GM21576 (cell line): ENCODE results near the gene USF1.
"Not testable (repeated sequence)": the region's sequence is repeated elsewhere in the genome, so short reads cannot be mapped to it uniquely, and the experiment has no call there.

Source experiments
- ATAC-seq: cut with Tn5 transposase; IDR thresholded peaks from one replicate; pipeline ENCODE4 v1.9.1; 2021; ENCODE audit warnings: mild to moderate bottlenecking, moderate library complexity; ENCODE audit not compliant: unreplicated experiment

Gene USF1

DNA sequence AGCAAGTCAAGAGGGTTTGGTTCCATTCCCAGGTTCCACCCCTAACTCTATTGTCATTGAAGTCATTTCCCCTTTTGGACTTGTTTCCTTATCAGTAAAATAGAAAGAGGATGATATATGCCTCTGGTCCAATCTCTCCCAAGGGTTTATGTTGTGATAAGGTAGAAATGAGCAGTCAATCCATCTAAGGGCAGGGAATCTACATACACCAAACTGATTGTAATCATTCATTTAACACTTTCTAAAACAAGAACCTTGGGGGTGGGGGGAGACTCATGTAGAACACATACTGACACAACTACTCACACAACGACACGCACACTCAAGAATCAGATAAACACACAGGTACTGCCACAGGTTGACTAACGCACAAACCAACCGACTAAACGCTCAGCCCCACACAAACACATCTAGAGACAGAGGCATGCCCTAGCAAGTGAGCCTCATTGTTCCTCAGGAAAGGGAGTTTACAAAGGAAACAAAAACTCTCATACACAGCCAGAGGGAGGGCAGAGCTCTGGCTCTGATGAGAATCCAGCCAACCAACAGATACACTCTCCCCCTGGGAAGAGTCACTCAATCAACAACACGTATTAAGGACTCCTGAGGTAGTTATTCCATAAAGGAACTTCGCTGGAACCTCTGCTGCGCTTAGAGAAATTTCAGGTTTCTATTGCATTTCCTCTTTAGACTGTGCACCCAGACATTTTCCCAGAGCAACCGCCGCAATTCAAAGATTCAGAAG is 25.9 kb downstream of the USF1 start:
- ATAC-seq: no peak

DNA sequence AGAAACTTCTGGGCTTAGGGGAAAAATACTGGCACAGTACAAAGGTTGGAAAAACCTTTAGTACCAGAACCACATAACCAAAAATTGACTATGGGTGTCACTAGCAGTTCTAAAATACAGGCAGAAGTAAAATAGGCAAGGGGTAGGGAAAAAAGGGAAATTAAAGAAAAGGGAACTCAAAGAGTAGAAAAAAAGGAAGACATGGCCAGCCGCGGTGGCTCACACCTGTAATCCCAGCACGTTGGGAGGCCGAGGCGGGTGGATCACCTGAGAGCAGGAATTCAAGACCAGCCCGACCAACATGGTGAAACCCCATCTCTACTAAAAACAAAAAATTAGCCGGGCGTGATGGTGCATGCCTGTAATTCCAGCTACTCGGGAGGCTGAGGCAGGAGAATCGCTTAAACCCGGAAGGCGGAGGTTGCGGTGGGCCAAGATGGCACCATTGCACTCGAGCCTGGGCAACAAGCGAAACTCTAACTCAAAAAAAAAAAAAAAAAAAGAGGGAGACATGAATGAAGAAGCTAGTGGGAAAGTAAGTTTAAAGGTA is 26.6 kb downstream of the USF1 start:
- not testable (repeated sequence) for ATAC-seq

- ATAC-seq: no peak
Observed at GRCh38 chr1:161018631-161018930, 27.2 kb downstream of the USF1 start.

DNA sequence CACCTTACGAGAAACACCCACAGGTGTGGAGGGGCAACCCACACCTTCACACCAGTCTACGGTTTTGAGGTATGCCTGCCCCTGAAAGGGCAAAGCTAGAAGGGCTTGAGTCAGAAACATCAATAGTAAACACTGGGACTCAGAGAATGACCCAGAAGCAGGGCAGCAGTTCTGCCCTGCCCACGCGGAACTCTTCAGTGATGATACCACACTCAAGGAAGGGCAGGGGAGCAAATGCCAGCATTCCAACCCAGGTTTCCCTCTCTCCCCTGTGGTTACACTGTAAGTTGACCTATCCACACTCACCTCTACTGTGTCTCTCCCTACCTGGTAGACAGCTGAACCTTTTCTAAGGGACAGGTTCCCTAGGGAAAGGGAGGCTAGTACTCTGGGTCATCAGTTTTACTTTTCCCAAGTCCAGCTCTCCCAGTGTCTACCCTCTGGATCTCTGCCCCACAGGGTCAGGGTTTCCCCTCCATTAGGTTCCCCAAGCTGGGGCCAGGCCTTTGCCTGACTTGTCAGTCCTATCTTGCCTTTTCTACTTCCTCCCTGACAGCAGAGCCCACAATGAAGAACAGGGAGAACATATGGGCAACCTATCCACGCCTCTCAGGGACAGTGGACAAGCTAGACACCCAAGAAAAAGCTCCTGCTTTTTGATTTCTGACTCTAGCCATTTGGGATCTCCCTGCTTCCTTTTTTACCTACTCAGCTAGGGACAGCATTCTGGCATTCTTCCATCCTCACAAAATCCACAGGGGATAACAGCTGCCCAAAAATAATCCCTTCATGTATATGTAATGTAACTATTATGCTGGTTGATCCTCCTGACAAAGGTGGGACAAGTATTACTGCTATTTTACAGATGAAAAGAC is 27.8 kb downstream of the USF1 start:
- no peak for ATAC-seq

DNA sequence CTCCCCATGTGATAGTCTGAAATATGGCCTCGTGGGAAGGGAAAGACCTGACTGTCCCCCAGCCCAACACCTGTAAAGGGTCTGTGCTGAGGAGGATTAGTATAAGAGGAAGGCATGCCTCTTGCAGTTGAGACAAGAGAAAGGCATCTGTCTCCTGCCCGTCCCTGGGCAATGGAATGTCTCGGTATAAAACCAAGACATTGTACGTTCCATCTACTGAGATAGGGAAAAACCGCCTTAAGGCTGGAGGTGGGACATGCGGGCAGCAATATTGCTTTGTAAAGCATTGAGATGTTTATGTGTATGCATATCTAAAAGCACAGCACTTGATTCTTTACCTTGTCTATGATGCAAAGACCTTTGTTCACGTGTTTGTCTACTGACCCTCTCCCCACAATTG is 28.6 kb downstream of the USF1 start:
- ATAC-seq: not testable (repeated sequence)

- not testable (repeated sequence) for ATAC-seq
Observed at GRCh38 chr1:161016683-161017082, 29.1 kb downstream of the USF1 start.

GRCh38 chr1:161013488-161014230 is 32.1 kb downstream of the USF1 start:
- peak; percentile 92 for ATAC-seq

DNA sequence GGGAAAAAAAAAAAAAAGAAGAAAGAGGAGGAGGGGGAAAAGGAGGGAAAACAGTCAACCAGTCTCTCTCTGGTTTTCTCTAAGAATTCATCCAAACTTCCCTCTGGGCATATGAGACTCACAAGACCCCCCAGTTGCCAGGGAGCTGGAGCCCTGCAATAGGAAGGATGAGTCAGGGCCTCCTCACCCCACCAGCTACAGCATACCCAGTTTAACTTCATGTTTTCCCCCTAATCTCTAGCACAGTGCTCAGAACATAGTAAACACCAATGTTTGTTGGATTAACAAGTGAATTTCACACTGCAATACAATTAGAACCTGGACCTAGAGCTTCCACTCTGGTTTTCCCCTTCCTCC is 32.7 kb downstream of the USF1 start:
- ATAC-seq: no peak

GRCh38 chr1:161012420-161012819 is 33.4 kb downstream of the USF1 start:
- ATAC-seq: no peak

DNA sequence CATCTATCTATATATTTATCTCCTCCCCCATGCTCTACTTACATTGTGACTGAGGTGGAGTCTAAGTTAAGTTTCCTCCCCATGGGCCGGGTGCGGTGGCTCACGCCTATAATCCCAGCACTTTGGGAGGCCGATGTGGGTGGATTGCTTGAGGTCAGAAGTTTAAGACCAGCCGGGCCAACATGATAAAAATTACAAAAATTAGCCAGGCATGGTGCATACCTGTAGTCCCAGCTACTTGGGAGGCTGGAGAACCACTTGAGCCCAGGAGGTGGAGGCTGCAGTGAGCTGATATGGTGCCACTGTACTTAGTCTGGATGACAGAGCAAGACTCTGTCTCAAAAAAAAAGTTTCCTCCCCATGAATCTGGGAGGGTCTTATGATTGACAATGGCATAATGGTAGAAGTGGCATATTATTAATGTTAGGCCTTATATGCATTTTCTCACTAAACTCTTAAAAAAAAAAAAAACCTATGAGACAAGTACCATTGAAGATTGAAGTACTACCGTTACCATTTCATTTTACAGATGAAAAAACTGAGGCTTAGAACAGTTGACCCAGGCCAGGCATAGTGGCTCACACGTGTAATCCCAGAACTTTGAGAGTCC is 36.1 kb downstream of the USF1 start:
- ATAC-seq: no peak

- no peak for ATAC-seq
Observed at GRCh38 chr1:161008869-161009510, 36.8 kb downstream of the USF1 start.

GRCh38 chr1:161007369-161007768 is 38.4 kb downstream of the USF1 start:
- ATAC-seq: no peak

GRCh38 chr1:161006563-161006962 is 39.2 kb downstream of the USF1 start:
- no peak for ATAC-seq

DNA sequence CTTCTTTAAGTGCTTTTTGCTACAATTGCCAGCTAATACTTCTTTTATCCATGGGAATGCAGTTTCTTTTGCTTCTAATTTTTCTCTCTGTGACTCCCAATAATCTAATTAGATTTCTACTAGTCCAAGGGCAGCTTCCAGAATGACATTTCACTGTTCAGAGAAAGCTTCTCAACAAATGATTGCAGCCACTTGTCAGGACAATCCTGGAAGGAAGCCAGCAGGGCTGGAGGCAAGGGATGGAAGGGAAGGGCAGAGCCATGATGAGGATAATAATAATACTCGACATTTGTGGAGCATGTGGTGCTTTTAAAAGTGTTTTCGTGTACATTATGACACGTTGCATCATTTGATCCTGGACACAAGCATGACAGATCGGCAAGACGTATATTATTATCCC is 44.3 kb downstream of the USF1 start:
- no peak for ATAC-seq

GRCh38 chr1:161000736-161001480 is 44.9 kb downstream of the USF1 start:
- no peak for ATAC-seq

- no peak for ATAC-seq
Observed at GRCh38 chr1:160999376-160999775, 46.4 kb downstream of the USF1 start.

DNA sequence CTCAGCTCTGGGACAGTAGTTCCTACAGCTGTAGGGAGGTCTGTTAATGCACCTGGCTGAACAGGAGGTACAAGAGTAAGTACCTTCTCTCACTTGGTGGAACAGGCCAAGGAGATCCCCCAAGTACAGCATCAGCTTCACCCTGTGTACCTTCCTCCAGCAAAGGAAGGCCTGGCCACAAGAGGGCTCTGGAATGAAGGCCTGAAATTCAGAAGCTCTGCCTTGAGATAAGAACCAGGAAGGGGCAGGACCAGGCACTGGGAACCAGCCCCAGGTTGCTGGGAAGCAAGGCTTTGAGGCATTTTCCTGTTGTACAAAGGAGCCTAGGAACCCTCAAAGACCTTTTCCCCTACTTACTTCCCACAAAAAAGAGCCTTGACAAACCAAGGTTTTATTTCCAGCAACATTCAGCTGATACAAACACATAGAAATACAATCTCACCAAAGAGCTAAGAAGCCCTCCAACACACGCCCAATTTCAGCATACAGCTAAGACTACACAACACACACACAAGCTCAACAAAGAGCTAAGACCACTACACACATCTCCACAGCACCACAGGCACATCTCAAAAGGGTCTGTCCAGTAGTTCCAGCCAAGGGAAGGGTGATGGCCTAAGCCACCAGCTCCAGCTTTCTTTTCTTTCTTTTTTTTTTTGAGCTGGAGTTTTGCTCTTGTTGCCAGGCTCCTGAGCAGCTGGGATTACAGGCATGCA is 48.3 kb downstream of the USF1 start:
- no peak for ATAC-seq

GRCh38 chr1:160996178-160996577 is 49.6 kb downstream of the USF1 start:
- ATAC-seq: no peak

- ATAC-seq: no peak
Observed at GRCh38 chr1:160993544-160994193, 52.1 kb downstream of the USF1 start.
